Mammary epithelial cell (primary cell): Measurements from ENCODE around the gene SAMHD1.

Source experiments
- CTCF ChIP-seq, 2 donors: IDR thresholded peaks in 1 of 2; conservative IDR thresholded peaks in 1 of 2; 2 replicates each; pipeline ENCODE4 v1.5.1; 2011 to 2012; ENCODE audit warnings: inconsistent platforms in 2 of 2, low read length in 2 of 2, mild to moderate bottlenecking in 2 of 2, control low read depth in 1 of 2, low read depth in 1 of 2; ENCODE audit not compliant: insufficient read depth in 1 of 2; ENCODE audit errors: extremely low read depth in 1 of 2
- EZH2 ChIP-seq: IDR thresholded peaks from 2 replicates; pipeline ENCODE4 v1.6.1; 2012; ENCODE audit warnings: low read length, inconsistent platforms, borderline replicate concordance

GRCh38 chr20:36891211-36891610 is 60.3 kb downstream of the SAMHD1 start:
- TF ChIP-seq CTCF (conservative IDR thresholded peaks at IDR 0.05 in 1 of 2, IDR thresholded peaks at IDR 0.05 in 1 of 2; ENCODE audit: extremely low read depth in 1 of 2, insufficient read depth in 1 of 2, low read depth in 1 of 2, low read length in 2 of 2) (no peak), EZH2 (no peak)
